GM19452 (cell line): ENCODE results near the gene KRT31.
"Not testable (repeated sequence)": the region's sequence is repeated elsewhere in the genome, so short reads cannot be mapped to it uniquely, and the experiment has no call there.

Experiments used
- ATAC-seq: cut with Tn5 transposase; IDR thresholded peaks from one replicate; pipeline ENCODE4 v1.9.1; 2021; ENCODE audit not compliant: unreplicated experiment

The KRT31 gene

DNA sequence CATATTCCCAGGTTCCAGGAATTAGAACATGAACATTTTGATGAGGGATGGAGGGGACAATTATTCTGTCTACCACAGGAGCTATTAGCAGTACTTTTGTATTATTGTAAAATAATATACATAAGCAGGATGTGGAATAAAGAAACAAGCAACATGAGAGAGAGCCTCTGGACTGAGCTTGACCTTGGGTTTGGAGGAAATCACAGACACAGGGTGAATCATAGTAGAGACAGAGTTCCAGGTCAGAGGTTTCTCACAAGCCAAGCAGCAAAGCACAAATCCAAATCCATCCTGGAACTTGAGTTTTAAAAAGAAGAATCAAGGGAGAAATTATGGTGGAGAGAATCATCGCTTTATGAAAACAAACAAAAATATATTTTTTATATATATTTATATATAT, 5.1 kb downstream of the KRT31 start:
- ATAC-seq: no peak

DNA sequence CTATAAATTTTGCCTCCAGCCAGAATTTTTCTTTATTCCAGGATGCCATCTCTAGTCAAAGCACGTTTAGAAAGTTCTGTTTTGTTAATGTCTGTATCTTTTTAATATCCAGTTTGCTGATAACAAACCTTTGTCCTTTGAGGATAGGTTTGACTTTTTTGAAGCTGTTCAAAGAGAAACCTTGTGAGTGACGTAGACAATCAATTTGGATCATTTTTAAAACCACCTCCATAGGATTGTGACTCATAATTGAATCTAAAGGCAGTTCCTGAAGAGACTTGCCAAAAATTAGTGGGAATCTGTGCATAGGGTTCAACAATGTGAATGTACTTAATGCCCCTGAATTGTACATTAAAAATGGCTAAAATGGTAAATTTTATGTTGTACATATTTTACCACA, 5.9 kb downstream of the KRT31 start:
- no peak for ATAC-seq

DNA sequence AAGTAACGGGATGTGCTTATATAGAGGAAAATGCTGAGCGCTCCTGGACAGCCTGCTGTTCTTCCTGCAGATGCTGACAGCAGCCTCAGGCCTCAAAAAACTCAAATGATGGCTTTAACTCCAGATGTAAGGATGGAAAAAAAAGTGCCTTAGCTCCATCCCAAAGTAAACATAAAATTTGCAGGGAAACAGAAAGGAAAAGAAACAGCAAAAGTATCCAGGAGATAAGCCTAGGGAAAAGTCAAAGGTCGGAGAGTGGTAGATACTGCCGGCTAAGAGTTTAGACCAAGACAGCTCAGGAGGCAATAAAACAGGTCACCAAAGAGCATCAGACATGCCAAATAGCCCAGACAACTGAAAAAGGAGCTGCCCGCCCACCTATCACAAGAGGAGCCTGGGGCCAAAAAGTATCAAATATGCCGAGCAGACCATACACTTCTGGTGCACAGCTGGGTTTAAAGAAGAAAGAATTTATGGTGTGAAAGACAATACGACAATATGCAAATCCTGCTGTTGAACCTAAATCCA, 6.9 kb downstream of the KRT31 start:
- no peak for ATAC-seq

DNA sequence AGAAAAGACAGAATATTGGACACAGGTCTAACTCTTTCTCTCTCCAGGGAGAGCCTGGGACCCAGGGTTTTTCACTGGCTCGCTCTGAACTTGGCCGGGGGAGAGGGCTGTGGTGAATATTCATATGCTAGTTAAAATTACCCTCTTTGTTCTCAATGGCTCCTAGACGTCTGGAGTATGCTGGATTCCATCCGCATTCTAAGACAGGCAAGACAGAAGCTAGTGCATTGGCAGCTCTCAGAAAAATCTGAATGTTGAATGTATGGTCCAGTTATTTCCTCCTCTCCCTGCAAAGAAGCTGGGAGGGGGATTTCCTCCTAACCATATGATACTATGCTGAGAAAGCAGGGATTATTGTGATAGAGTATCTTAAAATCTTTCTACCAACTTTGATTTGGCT, 9.7 kb downstream of the KRT31 start:
- no peak for ATAC-seq

DNA sequence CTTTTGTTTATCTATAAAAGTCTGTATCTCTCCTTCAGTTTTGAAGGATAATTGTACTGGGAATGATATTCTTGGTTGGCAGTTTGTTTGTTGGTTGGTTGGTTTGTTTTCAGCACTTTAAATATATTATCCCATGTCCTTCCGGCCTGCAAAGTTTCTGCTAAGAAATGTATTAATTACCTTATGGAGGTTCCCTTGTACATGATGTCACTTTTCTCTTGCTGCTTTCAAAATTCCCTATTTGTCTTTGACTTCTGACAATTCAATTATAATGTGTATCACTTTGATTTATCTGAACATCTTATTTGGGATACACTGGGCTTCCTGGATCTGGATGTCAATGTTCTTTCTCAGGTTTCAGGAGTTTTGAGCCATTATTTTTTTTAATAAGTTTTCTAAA, 11.2 kb downstream of the KRT31 start:
- no peak for ATAC-seq

DNA sequence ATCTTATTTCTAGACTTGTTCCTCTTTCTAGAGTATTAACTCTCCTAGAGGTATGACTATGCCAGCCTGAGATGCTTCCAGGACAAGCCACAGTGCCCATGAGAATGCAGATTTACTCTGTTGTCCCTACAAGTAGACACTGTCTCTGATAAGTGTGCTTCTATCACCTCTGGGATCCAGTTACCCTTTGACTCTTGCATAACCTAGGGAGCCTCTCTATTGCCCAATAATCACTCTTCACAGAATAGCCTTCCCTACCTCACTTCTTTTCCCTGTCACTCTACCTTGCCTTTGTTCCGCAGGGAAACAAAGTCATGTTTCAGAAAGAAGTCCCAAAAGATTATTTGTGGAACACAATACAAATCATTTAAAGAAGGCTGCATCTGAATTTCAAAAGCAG, 13.7 kb downstream of the KRT31 start:
- no peak for ATAC-seq

DNA sequence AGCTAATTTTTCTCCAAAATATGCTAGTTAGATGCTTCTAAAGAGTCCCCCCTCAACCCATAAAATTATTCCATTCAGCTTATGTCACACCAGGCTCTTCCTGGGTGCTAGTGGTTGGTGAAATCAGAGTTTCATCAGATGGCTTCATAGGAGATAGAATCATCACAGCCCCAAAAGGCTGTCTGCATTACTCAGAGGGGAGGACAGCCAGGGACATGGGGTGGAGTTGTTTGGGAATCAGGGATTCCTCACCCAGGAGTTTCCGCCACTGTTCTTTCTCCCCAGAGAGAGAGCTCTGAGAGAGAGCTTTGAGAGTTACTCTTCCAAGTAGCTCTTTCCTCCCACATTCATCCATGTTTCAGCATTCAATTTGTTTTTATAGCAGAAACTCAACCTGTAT, 15.0 kb downstream of the KRT31 start:
- ATAC-seq: no peak

DNA sequence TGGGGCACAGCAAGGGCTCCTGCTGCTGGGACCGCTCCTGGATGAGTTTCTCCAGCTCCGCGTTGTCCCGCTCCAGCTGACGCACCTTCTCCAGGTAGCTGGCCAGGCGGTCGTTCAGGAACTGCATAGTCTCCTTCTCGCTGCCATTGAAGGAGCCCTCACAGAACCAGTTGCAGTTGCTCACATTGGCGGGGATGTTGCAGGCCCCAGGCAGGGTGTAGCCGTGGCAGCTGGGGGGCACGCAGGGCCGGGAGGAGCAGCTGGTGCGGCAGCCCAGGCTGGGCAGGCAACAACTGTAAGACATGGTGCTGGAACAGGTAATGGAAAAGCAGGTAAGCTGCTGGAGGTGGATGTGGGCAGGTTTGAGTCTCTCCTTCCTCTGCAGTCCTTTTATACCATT, 15.5 kb downstream of the KRT31 start, which contains the start of gene KRT34:
Gene KRT34, minus strand, starts transcription at position 364 of the 400 bp plus-strand sequence. Its CDS starts 60 bp downstream, at position 304.
- not testable (repeated sequence) for ATAC-seq

DNA sequence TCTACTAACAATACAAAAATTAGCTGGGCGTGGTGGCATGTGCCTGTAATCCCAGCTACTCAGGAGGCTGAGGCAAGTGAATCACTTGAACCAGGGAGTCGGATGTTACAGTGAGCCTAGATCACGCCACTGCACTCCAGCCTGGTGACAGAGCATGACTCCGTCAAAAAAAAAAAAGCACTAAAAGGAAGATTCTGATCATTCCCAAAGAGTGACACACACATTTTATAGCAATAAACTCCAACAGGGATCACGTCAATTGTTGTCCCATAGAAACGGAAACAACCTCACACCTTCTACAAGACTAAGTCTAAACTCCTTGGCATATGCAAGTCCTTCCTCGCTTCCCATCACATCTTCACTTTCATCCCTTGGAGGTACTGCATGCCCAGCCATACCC, 17.3 kb downstream of the KRT31 start:
- not testable (repeated sequence) for ATAC-seq

DNA sequence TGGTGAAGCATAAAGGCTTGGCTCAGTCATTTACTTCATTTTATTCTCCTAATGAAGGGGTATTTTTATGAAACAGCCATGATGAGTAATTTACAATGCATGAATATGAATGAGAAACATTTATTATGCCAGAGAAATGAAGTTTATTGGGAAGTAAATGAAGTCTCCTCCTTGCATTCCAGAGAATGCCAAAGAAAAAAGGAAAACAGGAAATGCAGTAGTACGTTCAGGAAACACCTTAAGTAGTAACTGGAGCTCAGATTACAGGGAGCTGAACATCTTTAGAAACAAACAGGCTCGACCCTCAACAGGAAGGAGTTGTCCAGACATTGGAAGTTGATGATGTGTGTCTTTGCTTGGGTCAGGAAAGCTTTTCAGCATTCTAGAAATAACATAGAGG, 19.9 kb downstream of the KRT31 start:
- ATAC-seq: no peak

DNA sequence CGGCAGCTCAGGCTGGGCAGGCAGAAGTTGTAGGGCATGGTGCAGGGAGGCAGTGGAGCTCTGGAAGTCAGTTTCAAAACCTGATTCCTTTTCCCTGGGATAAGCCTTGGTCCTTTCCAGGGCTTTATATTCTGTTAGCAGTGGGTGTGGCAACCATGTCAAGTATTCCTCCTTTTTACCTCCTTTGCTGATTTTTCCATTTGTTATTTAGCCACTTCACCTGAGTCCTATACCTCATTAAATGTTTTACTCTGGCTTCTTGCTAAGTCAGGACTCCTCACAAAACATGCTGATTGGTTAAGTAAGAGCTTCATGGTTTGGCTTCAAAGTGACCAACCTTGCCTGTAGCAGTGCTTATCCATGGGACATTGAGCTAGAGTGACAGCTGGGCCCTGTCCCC, 27.7 kb downstream of the KRT31 start, which contains the start of gene KRT33B:
Gene KRT33B, minus strand, starts transcription at position 101 of the 400 bp plus-strand sequence. Its CDS starts 63 bp downstream, at position 38.
- ATAC-seq: no peak

DNA sequence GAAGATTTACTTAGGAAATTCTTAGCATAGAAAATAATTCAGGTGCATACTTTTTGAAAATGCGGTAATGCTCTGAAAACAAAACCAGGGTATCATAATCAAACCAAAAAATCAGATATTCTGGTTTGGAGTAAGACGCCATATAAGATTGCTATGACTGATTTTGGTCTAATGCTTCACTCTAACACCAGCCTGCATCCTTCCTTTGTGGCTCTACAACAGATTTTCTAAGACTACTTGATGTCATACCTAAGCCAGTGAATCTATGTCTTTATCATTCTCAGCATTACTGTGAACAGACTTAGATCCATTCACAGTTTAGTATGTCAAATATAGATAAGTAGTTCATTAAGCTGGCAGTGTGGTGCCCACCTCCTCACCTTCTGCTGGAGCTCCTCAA, 28.4 kb downstream of the KRT31 start:
- no peak for ATAC-seq

DNA sequence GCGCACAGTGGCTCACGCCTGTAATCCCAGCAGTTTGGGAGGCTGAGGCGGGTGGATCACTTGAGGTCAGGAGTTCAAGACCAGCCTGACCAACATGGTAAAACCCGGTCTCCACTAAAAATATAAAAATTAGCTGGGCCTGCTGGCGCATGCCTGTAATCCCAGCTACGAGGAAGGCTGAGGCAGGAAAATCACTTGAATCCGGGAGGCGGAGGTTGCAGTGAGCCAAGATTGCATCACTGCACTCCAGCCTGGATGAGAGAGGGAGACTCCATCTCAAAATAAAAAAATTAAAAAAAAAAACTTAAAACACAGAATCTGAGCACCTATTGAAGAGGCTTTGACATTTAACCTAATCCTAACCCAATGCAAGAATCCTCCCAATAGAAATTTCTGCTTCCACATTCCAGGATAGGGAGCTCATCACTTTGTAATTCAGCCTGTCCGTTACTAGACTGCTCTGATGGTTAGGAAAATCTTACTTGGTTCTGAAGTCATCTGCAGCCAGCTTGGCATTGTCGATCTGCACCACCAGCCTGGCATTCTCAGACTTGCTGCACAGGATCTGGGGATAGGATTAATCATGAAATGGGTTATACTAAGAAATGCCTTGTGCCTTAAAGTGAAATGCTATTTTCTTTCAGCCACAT, 29.9 kb downstream of the KRT31 start:
- ATAC-seq: no peak

DNA sequence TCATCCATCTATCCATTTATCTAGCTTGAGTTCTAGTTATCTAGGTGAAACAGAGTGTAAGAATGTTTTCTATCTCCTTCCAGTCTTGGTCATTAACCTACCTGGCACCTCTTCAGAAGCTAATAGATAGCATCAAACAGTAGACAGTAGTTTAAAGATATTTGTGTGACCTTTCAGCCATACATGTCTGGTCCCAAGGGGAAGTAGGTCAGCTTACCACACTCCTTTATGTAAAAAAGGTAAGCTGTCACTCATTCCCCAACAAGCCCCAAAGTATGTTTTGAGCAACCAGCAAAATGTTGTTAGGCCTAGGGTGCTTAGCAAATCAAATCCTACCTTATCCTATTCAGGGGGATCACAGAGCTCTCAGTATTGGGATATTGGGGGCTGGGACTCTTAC, 31.3 kb downstream of the KRT31 start:
- ATAC-seq: no peak

DNA sequence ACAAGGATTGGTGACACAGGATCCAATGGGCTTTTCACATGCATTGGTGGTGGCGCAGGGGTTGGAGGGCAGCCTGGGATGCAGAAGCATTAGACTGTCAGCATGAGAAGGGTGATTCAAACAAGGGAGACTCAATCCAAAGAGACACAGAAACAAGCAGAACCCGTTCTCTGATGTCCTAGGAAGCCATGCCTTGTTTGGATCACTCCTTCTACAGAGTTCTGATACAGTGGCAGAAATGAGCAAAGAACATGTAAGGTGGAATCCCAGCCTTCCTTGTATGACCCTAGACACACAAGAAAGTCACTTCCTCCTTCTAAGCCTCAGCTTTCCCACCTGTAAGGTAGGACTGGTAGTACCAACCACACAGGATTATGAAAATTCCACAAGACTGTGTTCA, 33.5 kb downstream of the KRT31 start:
- no peak for ATAC-seq

DNA sequence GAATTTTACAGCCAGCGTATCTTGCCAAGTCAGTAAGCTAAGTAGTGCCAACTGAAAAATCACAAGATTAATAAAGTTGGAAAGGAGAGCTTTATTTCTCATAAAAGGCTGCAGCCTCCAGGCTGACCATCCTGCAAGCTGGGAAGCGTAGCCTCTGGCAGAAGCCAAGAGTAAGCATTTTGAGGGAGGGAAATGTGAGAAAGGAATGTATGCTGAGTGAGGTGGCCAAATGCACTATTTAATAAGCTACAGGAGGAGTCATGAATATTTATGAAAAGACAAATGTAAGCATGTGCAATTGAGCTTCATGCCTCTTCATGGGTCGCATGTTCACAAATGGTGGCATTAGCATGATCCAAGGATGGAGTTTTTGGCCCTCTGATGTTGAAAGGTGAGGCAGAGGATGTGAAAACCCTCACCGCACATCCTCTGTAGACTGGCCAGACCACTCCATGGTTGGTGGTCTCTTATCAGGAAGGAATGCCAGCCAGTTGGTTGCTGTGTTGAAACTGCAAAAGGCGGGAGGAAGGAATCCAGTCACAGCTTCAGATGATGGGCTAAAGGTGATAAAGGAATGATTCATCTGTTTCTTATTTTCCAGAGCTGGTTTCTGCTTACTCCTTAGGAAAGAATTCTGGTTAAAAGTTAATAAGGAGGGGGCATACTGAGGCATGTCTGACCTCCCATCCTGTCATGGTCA, 37.0 kb downstream of the KRT31 start:
- no peak for ATAC-seq

DNA sequence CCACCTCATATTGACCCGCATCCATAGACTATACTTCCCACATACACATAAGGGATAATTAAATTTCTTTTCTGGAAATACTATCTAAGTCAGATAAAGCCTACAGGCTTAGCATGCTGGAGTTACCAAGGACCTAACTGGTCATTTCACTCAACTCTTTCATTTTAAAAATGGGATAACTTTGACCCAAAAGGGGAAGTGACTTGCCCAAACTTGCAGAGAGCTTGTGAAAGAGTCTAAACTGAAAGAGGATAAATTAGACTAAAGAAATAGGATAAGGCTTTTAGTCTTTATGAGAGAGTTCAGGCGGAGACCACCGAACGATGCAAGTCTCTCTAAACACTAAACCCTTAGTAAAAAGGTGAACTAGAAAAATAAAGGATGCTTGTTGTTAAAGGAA, 42.9 kb downstream of the KRT31 start:
- ATAC-seq: no peak

DNA sequence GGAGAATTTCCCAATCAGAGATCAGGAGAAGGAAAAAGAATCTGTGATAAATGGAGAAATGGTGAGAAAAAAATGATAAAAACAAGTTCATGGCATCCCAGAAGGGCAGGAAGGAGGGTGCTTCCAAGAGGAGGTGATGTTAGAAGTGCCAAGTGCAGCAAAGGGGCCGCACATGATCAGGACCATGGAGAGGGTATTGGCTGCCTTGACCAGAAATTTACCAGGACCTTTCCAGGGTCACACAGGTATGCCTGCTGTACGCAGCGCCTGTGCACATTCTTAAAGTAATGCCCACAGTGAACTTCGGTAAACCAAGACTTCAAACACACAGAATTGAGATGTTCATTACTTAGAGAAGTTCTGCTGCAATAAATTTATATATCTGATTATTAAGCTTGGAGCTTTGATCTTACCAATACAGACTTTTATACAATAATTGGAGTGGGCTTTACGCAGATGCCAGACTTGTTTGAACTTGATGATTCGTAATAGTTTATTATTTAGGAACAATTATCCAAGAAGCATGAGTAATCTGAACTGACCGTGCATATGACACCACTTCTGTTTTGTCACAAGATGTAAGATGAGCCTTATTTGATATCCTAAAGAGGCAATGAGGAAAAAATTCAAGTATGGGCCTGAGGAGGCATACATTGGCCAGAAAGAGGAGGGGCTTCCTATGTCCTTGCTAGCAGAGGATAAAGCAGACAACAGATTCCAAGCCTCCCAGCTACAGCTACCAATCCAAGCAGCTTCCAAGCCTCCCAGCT, 44.6 kb downstream of the KRT31 start:
- ATAC-seq: no peak

DNA sequence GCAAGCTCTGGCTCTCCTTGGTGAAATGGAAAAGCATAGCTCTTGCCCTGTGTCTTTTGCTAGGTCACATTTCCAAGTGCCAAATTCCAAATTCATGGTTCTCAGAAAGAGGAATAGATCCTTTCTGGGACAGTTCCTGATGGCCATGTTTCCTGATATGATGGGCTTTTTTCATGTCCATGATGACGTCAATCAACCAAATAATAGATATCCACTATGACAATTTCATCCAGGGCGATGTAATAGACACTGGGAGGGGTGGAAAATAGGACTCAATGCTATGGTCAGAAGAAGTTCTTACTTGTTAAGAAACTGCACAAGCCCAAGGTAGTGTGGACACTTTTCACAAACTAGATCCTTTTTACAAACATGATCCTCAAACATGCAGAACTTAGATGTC, 46.2 kb downstream of the KRT31 start:
- no peak for ATAC-seq

DNA sequence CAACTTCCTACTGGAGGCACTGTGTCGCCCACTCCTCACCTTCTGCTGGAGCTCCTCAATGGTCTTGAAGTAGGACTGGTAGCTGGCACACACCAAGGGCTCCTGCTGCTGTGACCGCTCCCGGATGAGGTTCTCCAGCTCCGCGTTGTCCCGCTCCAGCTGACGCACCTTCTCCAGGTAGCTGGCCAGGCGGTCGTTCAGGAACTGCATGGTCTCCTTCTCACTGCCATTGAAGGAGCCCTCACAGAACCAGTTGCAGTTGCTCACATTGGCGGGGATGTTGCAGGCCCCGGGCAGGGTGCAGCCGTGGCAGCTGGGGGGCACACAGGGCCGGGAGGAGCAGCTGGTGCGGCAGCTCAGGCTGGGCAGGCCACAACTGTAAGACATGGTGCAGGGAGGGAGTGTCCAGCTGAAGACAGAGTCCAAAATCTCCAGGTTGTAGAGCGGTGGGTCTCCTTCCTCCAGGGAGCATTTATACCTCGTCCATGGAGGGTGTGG, 47.0 kb downstream of the KRT31 start, which contains the start of gene KRT33A:
Gene KRT33A, minus strand, starts transcription at position 448 of the 498 bp plus-strand sequence. Its CDS starts 61 bp downstream, at position 387.
- ATAC-seq: not testable (repeated sequence)
